Breast epithelium (tissue), 4 donors: ENCODE results near the gene EHD3. TPM values are rescaled to one million over a fixed set of nuclear protein-coding genes. Genes with fewer than 3 reads are reported as not detected.

Experiments used
- DNase-seq, 2 donors: peaks; one replicate each; pipeline ENCODE4 v3.0.0-alpha.2; 2019; ENCODE audit warnings: low spot score in 2 of 2
- H3K27ac ChIP-seq, 2 donors: fragments of 200-600 bp; sonication (generic) in 1 of 2; one replicate each; pipeline ENCODE4 v1.5.1; 2016 to 2019; ENCODE audit warnings: mild to moderate bottlenecking in 1 of 2
- H3K27me3 ChIP-seq, 2 donors: fragments of 200-600 bp; sonication (generic) in 1 of 2; one replicate each; pipeline versions ENCODE4 v1.5.1 to v1.6.0; 2017 to 2019; ENCODE audit warnings: control low read depth in 1 of 2, mild to moderate bottlenecking in 1 of 2
- H3K36me3 ChIP-seq: fragments of 200-600 bp; one replicate; pipeline ENCODE4 v1.5.1; 2019
- H3K4me1 ChIP-seq, 2 donors: fragments of 200-600 bp; sonication (generic); one replicate each; pipeline ENCODE4 v1.5.1; 2016 to 2019; ENCODE audit warnings: control low read depth in 1 of 2
- H3K4me3 ChIP-seq, 3 donors: fragments of 200-600 bp; sonication (generic); 1 replicate in 2 of 3; 2 replicates in 1 of 3; pipeline ENCODE4 v1.5.1; 2016 to 2019; ENCODE audit warnings: mild to moderate bottlenecking in 3 of 3, moderate library complexity in 2 of 3
- H3K9me3 ChIP-seq, 2 donors: fragments of 200-600 bp; sonication (generic) in 1 of 2; one replicate each; pipeline ENCODE4 v1.5.1; 2016 to 2019; ENCODE audit warnings: control low read depth in 1 of 2
- CTCF ChIP-seq, 3 donors: fragments of 450-650 bp; IDR thresholded peaks; one replicate each; pipeline ENCODE4 v1.5.1; 2016 to 2017; ENCODE audit warnings: antibody characterized with exemption in 3 of 3, mild to moderate bottlenecking in 3 of 3, moderate library complexity in 3 of 3
- POLR2A ChIP-seq: fragments of 450-650 bp; IDR thresholded peaks from one replicate; pipeline ENCODE4 v1.6.1; 2016; ENCODE audit warnings: antibody characterized with exemption, mild to moderate bottlenecking, moderate library complexity
- POLR2AphosphoS5 ChIP-seq, 3 donors: sonication (generic); formaldehyde crosslinking; IDR thresholded peaks; one replicate each; pipeline ENCODE4 v1.6.1; 2017; ENCODE audit warnings: antibody characterized with exemption in 3 of 3
- intact Hi-C: fragments of 100-400 bp; cut with DNase I; formaldehyde crosslinking; loops from one replicate; pipeline ENCODE4 v1.15.1; 2023; ENCODE audit warnings: low total_unique reads
- total RNA-seq, 3 donors: library from RNA; depleted of rRNA; stranded (reverse); fragments of >200 nt; gene quantifications; one replicate each; pipeline ENCODE4 v1.1.0, GENCODE V29; 2016

EHD3 gene
- total RNA-seq, 3 donors from 2014 or later: 2.7 to 10.1 (median 9.2) TPM

- Histone ChIP-seq H3K27ac (no peak overlapping the region), H3K36me3 (no peaks in the 10 kb centered on the region), H3K9me3 (no peaks in the 10 kb centered on the region), H3K4me1 (no peaks in the 10 kb centered on the region), H3K27me3 (no peaks in the 10 kb centered on the region), H3K4me3 (no peak overlapping the region)
- TF ChIP-seq CTCF (IDR thresholded peaks at IDR 0.05): no peak
- no peak for TF ChIP-seq POLR2AphosphoS5 (IDR thresholded peaks at IDR 0.05)
- no peak for TF ChIP-seq POLR2A
- no peak for DNase-seq
- intact Hi-C loops: no loop called here
Observed at GRCh38 chr2:31270131-31270530, 36.2 kb downstream of the EHD3 start.

GRCh38 chr2:31270822-31271231, 36.9 kb downstream of the EHD3 start:
- Histone ChIP-seq H3K4me1 (no peaks in the 10 kb centered on the region), H3K4me3 (no peak overlapping the region), H3K36me3 (no peaks in the 10 kb centered on the region), H3K27ac (peak overlapping the region; percentile 55 to 65), H3K9me3 (no peaks in the 10 kb centered on the region), H3K27me3 (no peaks in the 10 kb centered on the region)
- no peak for DNase-seq
- TF ChIP-seq CTCF (IDR thresholded peaks at IDR 0.05) (no peak), POLR2AphosphoS5 (IDR thresholded peaks at IDR 0.05) (no peak), POLR2A (no peak)
- intact Hi-C loops: no loop called here

GRCh38 chr2:31271851-31272267, 37.9 kb downstream of the EHD3 start:
- H3K9me3 ChIP-seq: no peaks in the 10 kb centered on the region
- no peak for DNase-seq
- H3K36me3 ChIP-seq: no peaks in the 10 kb centered on the region
- no peak for TF ChIP-seq CTCF (IDR thresholded peaks at IDR 0.05)
- no peaks in the 10 kb centered on the region for H3K4me1 ChIP-seq
- no peak overlapping the region for H3K4me3 ChIP-seq
- no peak overlapping the region for H3K27ac ChIP-seq
- H3K27me3 ChIP-seq: no peaks in the 10 kb centered on the region
- intact Hi-C loops: no loop called here

GRCh38 chr2:31274401-31275075, 40.6 kb downstream of the EHD3 start:
- intact Hi-C loops: no loop called here
- no peak overlapping the region for H3K4me3 ChIP-seq
- no peak for DNase-seq

GRCh38 chr2:31275976-31276375, 42.0 kb downstream of the EHD3 start:
- TF ChIP-seq POLR2A (no peak), CTCF (IDR thresholded peaks at IDR 0.05) (no peak), POLR2AphosphoS5 (IDR thresholded peaks at IDR 0.05) (no peak)
- no peak overlapping the region for H3K4me3 ChIP-seq
- no peak overlapping the region for H3K27ac ChIP-seq
- no peaks in the 10 kb centered on the region for H3K9me3 ChIP-seq
- DNase-seq: no peak
- no peaks in the 10 kb centered on the region for H3K27me3 ChIP-seq
- H3K4me1 ChIP-seq: no peaks in the 10 kb centered on the region
- H3K36me3 ChIP-seq: no peaks in the 10 kb centered on the region
- intact Hi-C loops: no loop called here

More at GRCh38 chr2:31274401-31275075, 40.6 kb downstream of the EHD3 start:
- no peak overlapping the region for H3K27ac ChIP-seq
- no peak for TF ChIP-seq POLR2A
- no peak for TF ChIP-seq CTCF (IDR thresholded peaks at IDR 0.05)
- no peak for TF ChIP-seq POLR2AphosphoS5 (IDR thresholded peaks at IDR 0.05)
- no peaks in the 10 kb centered on the region for H3K27me3 ChIP-seq
- no peaks in the 10 kb centered on the region for H3K4me1 ChIP-seq
- H3K9me3 ChIP-seq: no peaks in the 10 kb centered on the region
- no peaks in the 10 kb centered on the region for H3K36me3 ChIP-seq
